Upper lobe of left lung (tissue), 4 donors: ENCODE results near the gene ETV7.

ENCODE experiments used
- EP300 ChIP-seq, 4 donors: sonication (generic); formaldehyde crosslinking; IDR thresholded peaks; one replicate each; pipeline ENCODE4 v1.5.1; 2017; ENCODE audit warnings: antibody characterized with exemption in 4 of 4, control low read depth in 2 of 4
- POLR2A ChIP-seq, 4 donors: fragments of 450-650 bp; IDR thresholded peaks; one replicate each; pipeline ENCODE4 v1.5.1; 2016 to 2017; ENCODE audit warnings: antibody characterized with exemption in 4 of 4, mild to moderate bottlenecking in 2 of 4
- POLR2AphosphoS5 ChIP-seq, 2 donors: sonication (generic); formaldehyde crosslinking; IDR thresholded peaks; one replicate each; pipeline ENCODE4 v1.5.1; 2017; ENCODE audit warnings: antibody characterized with exemption in 2 of 2
- TF ChIP-seq, protein P1 (sequence below), 6 experiments: fragments of 450-650 bp in 4 of 6; fragments of 200-600 bp in 2 of 6; sonication (generic) in 2 of 6; IDR thresholded peaks; one replicate each; pipeline ENCODE4 v1.5.1; 2016 to 2019; ENCODE audit warnings: antibody characterized with exemption in 6 of 6

DNA sequence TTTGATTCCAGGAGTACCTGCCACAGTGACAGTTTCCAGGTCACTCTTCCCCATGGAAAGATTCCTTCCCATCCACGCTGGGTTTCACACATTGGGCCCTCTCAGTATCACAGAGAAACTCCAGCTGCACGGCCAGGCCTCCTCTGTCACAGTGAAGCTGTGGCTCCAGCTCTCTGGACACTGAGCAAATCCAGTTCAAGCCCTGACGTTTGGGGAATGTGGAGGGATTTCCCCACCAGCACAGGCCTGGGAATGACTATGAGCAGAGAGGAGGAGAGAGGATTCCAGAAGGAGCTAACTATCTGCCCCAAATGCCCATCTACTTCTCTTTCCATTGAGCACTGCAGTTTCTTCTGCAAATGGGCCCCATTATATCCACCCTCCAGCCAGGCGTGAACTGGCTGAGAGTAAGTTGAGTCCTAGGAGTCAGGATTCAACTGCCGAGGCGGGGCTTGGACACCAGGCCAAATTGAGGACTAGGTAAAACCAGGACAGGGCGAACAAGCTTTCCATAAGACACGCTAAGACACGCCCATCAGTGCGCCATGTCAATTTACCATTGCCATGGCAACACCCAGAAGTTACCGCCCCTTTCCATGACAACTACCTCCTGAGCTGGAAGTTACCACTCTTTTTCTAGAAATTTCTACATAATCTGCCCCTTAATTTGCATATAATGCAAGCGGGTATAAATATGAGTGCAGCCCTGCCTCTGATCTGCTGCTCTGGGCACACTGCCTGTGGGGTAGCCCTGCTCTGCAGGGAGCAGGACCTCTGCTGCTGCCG is 41.6 kb downstream of the ETV7 start:
- TF ChIP-seq, protein P1, sequence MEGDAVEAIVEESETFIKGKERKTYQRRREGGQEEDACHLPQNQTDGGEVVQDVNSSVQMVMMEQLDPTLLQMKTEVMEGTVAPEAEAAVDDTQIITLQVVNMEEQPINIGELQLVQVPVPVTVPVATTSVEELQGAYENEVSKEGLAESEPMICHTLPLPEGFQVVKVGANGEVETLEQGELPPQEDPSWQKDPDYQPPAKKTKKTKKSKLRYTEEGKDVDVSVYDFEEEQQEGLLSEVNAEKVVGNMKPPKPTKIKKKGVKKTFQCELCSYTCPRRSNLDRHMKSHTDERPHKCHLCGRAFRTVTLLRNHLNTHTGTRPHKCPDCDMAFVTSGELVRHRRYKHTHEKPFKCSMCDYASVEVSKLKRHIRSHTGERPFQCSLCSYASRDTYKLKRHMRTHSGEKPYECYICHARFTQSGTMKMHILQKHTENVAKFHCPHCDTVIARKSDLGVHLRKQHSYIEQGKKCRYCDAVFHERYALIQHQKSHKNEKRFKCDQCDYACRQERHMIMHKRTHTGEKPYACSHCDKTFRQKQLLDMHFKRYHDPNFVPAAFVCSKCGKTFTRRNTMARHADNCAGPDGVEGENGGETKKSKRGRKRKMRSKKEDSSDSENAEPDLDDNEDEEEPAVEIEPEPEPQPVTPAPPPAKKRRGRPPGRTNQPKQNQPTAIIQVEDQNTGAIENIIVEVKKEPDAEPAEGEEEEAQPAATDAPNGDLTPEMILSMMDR (IDR thresholded peaks at IDR 0.05), result no peak
- TF ChIP-seq POLR2AphosphoS5 (IDR thresholded peaks at IDR 0.05), result no peak
- TF ChIP-seq EP300 (IDR thresholded peaks at IDR 0.05), result no peak
- TF ChIP-seq POLR2A (IDR thresholded peaks at IDR 0.05), result no peak
